NT2/D1 (cell line): Measurements from ENCODE around the gene POLR3H.

ENCODE experiments used
- DNase-seq: peaks from one replicate; pipeline ENCODE4 v3.0.0-alpha.2; 2011; ENCODE audit warnings: low read depth, low spot score
- H3K27me3 ChIP-seq: 2 replicates; pipeline ENCODE4 v1.6.0; 2011; ENCODE audit warnings: mild to moderate bottlenecking; ENCODE audit not compliant: insufficient read length, insufficient read depth
- H3K36me3 ChIP-seq: 2 replicates; pipeline ENCODE4 v1.6.1; 2011; ENCODE audit warnings: mild to moderate bottlenecking, low read length, mixed read lengths; ENCODE audit not compliant: insufficient read depth, insufficient read length
- H3K4me1 ChIP-seq: 2 replicates; pipeline ENCODE4 v1.5.1; 2011; ENCODE audit not compliant: insufficient read depth, insufficient read length
- H3K4me3 ChIP-seq: 2 replicates; pipeline ENCODE4 v1.5.1; 2011; ENCODE audit warnings: low read depth; ENCODE audit not compliant: insufficient read length
- H3K9ac ChIP-seq: 2 replicates; pipeline ENCODE4 v1.6.0; 2011; ENCODE audit warnings: low read depth; ENCODE audit not compliant: insufficient read length
- H3K9me3 ChIP-seq: 2 replicates; pipeline ENCODE4 v1.5.1; 2011; ENCODE audit warnings: mild to moderate bottlenecking, low read length; ENCODE audit not compliant: insufficient read depth
- SUZ12 ChIP-seq: IDR thresholded peaks from 2 replicates; pipeline ENCODE4 v1.6.1; 2011; ENCODE audit not compliant: insufficient read length, insufficient read depth; ENCODE audit errors: extremely low read depth
- YY1 ChIP-seq: IDR thresholded peaks from 2 replicates; pipeline ENCODE4 v1.6.1; 2011; ENCODE audit not compliant: insufficient read length, insufficient read depth
- ZNF274 ChIP-seq: IDR thresholded peaks from 2 replicates; pipeline ENCODE4 v1.6.1; 2011; ENCODE audit warnings: mild to moderate bottlenecking, low read depth, low read length

Gene POLR3H

GRCh38 chr22:41522813-41523212 is 21.5 kb downstream of the POLR3H start:
- H3K36me3 ChIP-seq: peaks cover 83% of the 10 kb centered on the region
- TF ChIP-seq SUZ12: no peak
- no peak for TF ChIP-seq ZNF274
- no peak for TF ChIP-seq YY1
- no peaks in the 10 kb centered on the region for H3K9me3 ChIP-seq

DNA sequence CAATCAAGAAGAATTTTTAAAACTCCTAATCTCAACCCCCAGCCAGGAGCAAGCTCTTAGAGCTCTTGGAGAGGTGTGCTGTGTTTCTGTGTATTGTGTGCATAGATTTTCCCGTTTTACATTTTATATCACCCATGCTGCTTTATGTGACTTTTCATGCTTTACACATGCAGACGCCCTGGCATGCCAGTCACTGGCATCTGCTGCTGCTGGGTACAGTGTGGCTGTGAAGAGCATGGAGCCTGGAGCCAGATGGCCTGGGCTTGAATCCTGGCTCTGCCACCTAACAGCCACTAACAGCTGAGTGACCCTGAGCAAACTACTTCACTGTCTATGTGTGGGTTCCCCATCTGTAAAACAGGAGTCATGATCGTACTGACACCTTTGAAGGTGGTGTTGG is 23.1 kb downstream of the POLR3H start:
- H3K36me3 ChIP-seq: peaks cover 78% of the 10 kb centered on the region
- H3K4me3 ChIP-seq: no peak overlapping the region
- H3K9ac ChIP-seq: no peak overlapping the region
- H3K9me3 ChIP-seq: no peaks in the 10 kb centered on the region
- H3K4me1 ChIP-seq: peaks cover 6% of the 10 kb centered on the region
- no peak for TF ChIP-seq ZNF274
- TF ChIP-seq YY1: no peak
- TF ChIP-seq SUZ12: no peak
- no peak for DNase-seq
- H3K27me3 ChIP-seq: no peaks in the 10 kb centered on the region

More at GRCh38 chr22:41522813-41523212, 21.5 kb downstream of the POLR3H start:
- Histone ChIP-seq H3K4me3 (no peak overlapping the region), H3K9ac (no peak overlapping the region), H3K4me1 (peaks cover 6% of the 10 kb centered on the region), H3K27me3 (no peaks in the 10 kb centered on the region)
- DNase-seq: no peak

DNA sequence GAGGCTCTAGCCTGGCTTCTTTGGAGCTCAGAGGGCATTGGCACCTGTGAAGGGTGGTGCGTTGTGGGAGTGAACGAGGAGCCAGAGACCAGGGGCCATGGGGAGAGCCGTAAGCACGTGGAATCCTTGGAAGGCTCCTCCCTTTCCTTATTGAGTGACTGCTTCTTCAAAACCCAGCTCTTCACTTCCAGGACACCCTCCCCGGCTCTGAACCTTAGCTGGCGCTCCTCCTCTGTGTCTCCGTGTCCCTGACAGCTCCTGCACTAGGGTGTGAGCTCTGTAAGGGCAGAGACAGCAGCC is 26.3 kb downstream of the POLR3H start:
- TF ChIP-seq YY1: no peak
- Histone ChIP-seq H3K9me3 (no peaks in the 10 kb centered on the region), H3K4me3 (no peak overlapping the region), H3K36me3 (peaks cover 78% of the 10 kb centered on the region), H3K27me3 (no peaks in the 10 kb centered on the region), H3K9ac (no peak overlapping the region), H3K4me1 (peaks cover 10% of the 10 kb centered on the region)
- DNase-seq: no peak

DNA sequence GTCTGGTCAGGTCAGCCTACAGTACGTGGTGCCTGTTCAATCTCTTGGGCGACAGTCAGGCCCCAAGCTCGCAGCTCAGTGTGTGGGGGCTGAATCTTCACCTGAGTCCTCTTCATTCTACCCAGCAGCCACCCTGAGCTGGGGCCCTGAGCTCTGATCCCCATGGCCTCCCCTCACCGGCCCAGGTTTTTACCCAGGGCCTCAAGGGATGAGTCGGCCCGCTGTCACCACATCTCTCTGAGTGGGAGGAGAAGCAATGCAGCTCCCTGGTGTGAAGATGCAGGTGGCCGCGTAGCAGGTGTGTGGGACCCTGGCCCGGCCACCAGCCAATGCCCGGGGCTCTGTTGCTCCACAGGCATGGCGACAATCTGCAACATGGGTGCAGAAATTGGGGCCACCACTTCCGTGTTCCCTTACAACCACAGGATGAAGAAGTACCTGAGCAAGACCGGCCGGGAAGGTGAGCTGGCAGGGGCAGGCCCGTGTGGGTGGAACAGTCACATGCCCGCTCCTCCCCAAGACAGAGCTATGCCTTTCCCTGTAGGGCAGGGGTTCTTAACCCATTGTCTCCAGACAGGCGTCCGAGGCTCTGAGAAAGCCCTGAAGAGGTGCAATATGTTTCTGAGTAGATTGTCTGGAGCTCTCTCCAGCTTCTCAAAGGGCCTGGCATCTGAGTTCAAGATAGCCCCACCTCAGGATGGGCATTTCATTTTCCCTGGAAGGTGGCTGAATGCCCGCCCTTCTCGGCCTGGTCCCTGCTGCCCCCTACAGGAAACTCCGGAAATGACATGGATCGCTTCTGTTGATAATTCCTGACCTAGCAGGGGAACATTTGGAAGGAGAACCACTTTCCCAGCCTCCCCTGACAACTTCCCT is 26.9 kb downstream of the POLR3H start:
- Histone ChIP-seq H3K36me3 (peaks cover 78% of the 10 kb centered on the region), H3K9ac (no peak overlapping the region), H3K9me3 (no peaks in the 10 kb centered on the region), H3K4me3 (no peak overlapping the region), H3K27me3 (no peaks in the 10 kb centered on the region), H3K4me1 (peaks cover 14% of the 10 kb centered on the region)
- no peak for DNase-seq
- TF ChIP-seq SUZ12 (no peak), ZNF274 (no peak), YY1 (no peak)

DNA sequence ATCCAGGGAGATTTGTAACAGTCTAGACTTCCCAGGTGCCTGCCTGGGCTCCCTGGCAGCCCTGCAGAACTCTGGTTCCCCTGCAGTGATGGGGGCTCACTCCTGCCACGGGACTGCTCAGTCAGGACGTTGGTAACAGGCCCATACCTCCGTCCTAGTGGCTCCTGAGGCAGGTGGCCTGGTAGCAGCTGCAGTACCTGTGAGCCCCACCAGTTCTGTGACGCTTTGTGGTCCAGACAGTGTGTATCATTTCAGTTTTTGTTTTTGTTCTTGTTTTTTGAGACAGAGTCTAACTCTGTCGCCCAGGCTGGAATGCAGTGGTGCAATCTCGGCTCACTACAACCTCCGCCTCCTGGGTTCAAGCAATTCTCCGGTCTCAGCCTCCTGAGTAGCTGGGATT is 27.8 kb downstream of the POLR3H start:
- H3K36me3 ChIP-seq: peaks cover 84% of the 10 kb centered on the region
- TF ChIP-seq ZNF274 (no peak), YY1 (no peak), SUZ12 (no peak)

GRCh38 chr22:41513391-41513790 is 30.9 kb downstream of the POLR3H start:
- Histone ChIP-seq H3K9ac (peak overlapping the region; percentile 64), H3K36me3 (peaks cover 69% of the 10 kb centered on the region)

More for the DNA sequence above, 27.8 kb downstream of the POLR3H start:
- Histone ChIP-seq H3K27me3 (no peaks in the 10 kb centered on the region), H3K4me1 (peaks cover 18% of the 10 kb centered on the region), H3K9ac (no peak overlapping the region), H3K4me3 (no peak overlapping the region), H3K9me3 (no peaks in the 10 kb centered on the region)
- DNase-seq: no peak

GRCh38 chr22:41512421-41513194 is 31.7 kb downstream of the POLR3H start:
- Histone ChIP-seq H3K4me3 (no peak overlapping the region), H3K4me1 (peaks cover 23% of the 10 kb centered on the region), H3K9ac (peak overlapping the region; percentile 64), H3K9me3 (no peaks in the 10 kb centered on the region), H3K36me3 (peaks cover 71% of the 10 kb centered on the region), H3K27me3 (no peaks in the 10 kb centered on the region)
- TF ChIP-seq SUZ12 (no peak), YY1 (no peak), ZNF274 (no peak)
- DNase-seq: peak; percentile 58

More at GRCh38 chr22:41513391-41513790, 30.9 kb downstream of the POLR3H start:
- DNase-seq: no peak
- no peak for TF ChIP-seq SUZ12
- peaks cover 23% of the 10 kb centered on the region for H3K4me1 ChIP-seq
- H3K9me3 ChIP-seq: no peaks in the 10 kb centered on the region
- no peak overlapping the region for H3K4me3 ChIP-seq
- H3K27me3 ChIP-seq: no peaks in the 10 kb centered on the region
